HG02870 (cell line): ENCODE data around the gene ILF2.
A peak's percentile ranks its signal among the peaks of the same experiment; 100 is the strongest.
"Not testable (repeated sequence)": the region's sequence is repeated elsewhere in the genome, so short reads cannot be mapped to it uniquely, and the experiment has no call there.

ENCODE experiments used
- ATAC-seq: cut with Tn5 transposase; IDR thresholded peaks from one replicate; pipeline ENCODE4 v1.9.1; 2021; ENCODE audit warnings: mild to moderate bottlenecking, moderate library complexity; ENCODE audit not compliant: unreplicated experiment

Gene ILF2

GRCh38 chr1:153649863-153650235 is 20.9 kb downstream of the ILF2 start:
- ATAC-seq, result no peak

- ATAC-seq, result no peak
These were observed 21.5 kb downstream of the ILF2 start for GRCh38 chr1:153649137-153649862.

- ATAC-seq, result no peak
These were observed 22.7 kb downstream of the ILF2 start for GRCh38 chr1:153648000-153648643.

GRCh38 chr1:153647346-153647714 is 23.5 kb downstream of the ILF2 start:
- ATAC-seq, result no peak

- ATAC-seq, result no peak
These were observed 24.0 kb downstream of the ILF2 start for GRCh38 chr1:153646672-153647345.

- no peak for ATAC-seq
These were observed 27.0 kb downstream of the ILF2 start for GRCh38 chr1:153643816-153644215.

GRCh38 chr1:153643100-153643499 is 27.7 kb downstream of the ILF2 start:
- no peak for ATAC-seq

GRCh38 chr1:153642161-153642560 is 28.6 kb downstream of the ILF2 start:
- no peak for ATAC-seq

- no peak for ATAC-seq
These were observed 29.9 kb downstream of the ILF2 start for GRCh38 chr1:153640861-153641260.

- not testable (repeated sequence) for ATAC-seq
These were observed 30.6 kb downstream of the ILF2 start for GRCh38 chr1:153640213-153640612.

- no peak for ATAC-seq
These were observed 31.5 kb downstream of the ILF2 start for GRCh38 chr1:153639280-153639679.

- no peak for ATAC-seq
These were observed 32.5 kb downstream of the ILF2 start for GRCh38 chr1:153638261-153638660.

GRCh38 chr1:153636312-153636711 is 34.5 kb downstream of the ILF2 start:
- ATAC-seq, result no peak

GRCh38 chr1:153635872-153636271 is 34.9 kb downstream of the ILF2 start:
- ATAC-seq, result no peak

GRCh38 chr1:153633754-153634665 is 36.8 kb downstream of the ILF2 start, which contains the start of gene CHTOP:
Gene CHTOP (plus strand): TSS chr1:153634066. CDS start chr1:153636589, 2,523 bp downstream.
- ATAC-seq, result peak; percentile 78

- no peak for ATAC-seq
These were observed 37.5 kb downstream of the ILF2 start for GRCh38 chr1:153633161-153633753.

GRCh38 chr1:153631047-153632022 is 39.5 kb downstream of the ILF2 start:
- no peak for ATAC-seq

- ATAC-seq, result no peak
These were observed 40.4 kb downstream of the ILF2 start for GRCh38 chr1:153630384-153630783.

- no peak for ATAC-seq
These were observed 40.8 kb downstream of the ILF2 start for GRCh38 chr1:153629971-153630370.

GRCh38 chr1:153629343-153629665 is 41.5 kb downstream of the ILF2 start:
- ATAC-seq, result no peak
